Right ventricle myocardium superior (tissue), 1 donor: Measurements from ENCODE around the gene NT5C2. TPM values are rescaled to one million over a fixed set of nuclear protein-coding genes. Genes with fewer than 3 reads are reported as not detected.

Experiments used
- ATAC-seq: fragments of 200-7000 bp; cut with Tn5 transposase; one replicate; pipeline ENCODE4 v1.9.1; 2020; ENCODE audit warnings: mild to moderate bottlenecking; ENCODE audit not compliant: poor library complexity
- DNase-seq: peaks from one replicate; pipeline ENCODE4 v3.0.0-alpha.2; 2020
- intact Hi-C: fragments of 100-400 bp; cut with DNase I; formaldehyde crosslinking; loops from one replicate; pipeline ENCODE4 v1.11.2; 2022
- total RNA-seq: library from RNA; stranded (reverse); fragmentation: NEBNext Ultra II Directional; extraction: Animal tissue kit (Norgen Biotek cat#: 25700); gene quantifications from one replicate; pipeline ENCODE4 v1.2.1, GENCODE V29; 2021
- donor health status: DM: no; HTN: yes; CAD: no; lungs with severe emphysema.

NT5C2 gene
- total RNA-seq, 1 donor from 2014 or later: 46.9 TPM

DNA sequence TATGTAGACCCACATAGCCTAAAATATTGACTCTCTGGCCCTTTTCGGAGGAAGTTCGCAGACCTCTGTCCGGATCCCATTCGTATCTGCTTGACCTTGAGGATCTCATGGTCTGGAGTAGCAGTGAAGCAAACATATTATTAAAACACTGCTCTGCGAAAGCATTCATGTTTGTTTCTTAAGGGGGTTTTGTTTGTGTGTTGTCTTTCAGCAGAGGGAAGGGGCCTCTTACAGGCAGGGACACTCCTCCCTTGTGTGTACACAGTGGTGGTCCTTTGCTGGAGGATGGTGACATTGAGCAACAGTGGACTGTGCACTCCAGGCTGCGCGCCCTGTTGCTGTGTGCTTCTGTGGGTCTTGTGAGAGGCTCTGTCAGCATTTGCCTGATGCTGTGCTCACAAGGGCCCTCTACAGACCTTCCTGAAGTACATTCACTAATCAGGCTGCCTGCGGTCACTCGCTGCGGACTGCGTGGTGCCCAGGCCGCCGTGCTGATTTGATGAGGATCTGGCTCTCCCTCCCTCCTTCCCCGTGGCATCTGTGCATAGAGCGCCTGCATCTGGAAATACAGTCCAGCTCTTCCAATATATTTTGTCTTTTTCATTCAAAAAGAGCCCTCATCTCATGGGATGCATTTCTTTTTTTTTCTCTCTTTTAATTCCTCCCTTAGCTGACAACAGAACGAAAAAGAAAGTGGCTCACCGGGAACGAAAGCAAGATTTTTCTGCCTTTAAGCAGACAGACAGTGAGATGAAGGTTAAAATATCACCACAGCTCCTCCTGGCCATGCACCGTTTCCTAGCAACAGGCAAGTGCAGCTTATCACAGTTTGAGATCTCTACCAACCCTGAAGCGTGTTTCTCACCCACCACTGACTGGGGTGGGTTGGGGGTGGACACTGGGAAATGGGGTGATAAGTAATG lies 139.2 kb downstream of the NT5C2 start:
- intact Hi-C loops: no loop called here
- peak; percentile 87 for ATAC-seq
- DNase-seq: peak; percentile 75

DNA sequence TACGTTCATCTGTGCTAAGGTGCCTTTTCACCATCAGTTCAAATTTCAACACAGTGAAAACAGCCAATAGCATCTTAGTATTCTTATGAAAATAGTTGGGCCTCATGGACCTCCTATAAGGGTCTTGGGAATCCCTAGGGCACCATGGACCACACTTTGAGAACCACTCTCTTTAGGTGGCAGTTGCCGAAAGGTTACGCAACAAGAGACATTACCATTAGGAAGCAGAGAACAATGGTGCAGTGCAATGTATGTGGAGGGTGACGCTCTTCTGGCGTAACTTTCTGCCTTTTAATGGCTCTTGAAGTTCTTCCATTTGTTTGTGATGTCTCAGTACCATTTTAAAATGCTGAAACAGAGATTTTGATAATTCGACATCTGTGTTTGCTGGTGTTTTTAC lies 143.8 kb downstream of the NT5C2 start:
- no peak for DNase-seq
- intact Hi-C loops: no loop called here
- no peak for ATAC-seq

DNA sequence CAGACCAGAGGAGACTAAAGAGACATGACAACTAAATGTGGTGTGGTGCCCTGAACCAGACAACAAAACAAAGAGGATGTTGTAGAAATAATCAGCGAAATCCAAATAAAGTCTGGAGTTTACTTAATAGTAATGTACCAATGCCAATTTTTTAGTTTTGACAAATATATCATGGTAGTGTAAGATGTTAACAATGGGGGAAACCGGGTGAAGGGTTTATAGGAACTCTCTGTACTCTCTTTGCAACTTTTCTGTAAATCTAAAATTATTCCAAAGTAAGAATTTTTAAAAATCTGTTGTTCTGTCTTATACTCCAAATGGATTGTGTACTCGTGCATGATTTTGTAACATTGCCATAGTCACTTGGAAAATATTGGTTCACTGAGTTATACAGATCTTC lies 145.7 kb downstream of the NT5C2 start:
- DNase-seq (no peak), ATAC-seq (no peak)
- intact Hi-C loops: no loop called here

DNA sequence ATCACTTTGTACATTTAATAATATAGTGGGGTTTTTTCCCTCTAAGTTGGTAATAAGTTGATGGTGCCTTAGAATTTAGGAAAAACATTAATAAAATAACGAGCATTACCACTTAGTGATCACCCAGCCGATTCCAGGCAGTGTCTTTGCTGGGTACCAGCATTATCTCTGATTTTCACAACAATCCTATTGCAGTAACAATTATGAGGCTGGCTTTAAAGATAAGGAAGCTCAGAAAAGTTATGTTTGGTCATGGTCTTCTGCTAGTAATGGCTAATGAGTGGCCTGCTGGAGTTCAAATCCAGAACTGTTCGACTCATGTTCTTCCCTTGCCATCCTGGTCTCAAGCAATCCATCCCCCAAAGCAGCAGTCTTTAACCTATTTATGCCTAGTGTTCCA lies 147.1 kb downstream of the NT5C2 start:
- ATAC-seq (no peak), DNase-seq (no peak)
- intact Hi-C loops: no loop called here

DNA sequence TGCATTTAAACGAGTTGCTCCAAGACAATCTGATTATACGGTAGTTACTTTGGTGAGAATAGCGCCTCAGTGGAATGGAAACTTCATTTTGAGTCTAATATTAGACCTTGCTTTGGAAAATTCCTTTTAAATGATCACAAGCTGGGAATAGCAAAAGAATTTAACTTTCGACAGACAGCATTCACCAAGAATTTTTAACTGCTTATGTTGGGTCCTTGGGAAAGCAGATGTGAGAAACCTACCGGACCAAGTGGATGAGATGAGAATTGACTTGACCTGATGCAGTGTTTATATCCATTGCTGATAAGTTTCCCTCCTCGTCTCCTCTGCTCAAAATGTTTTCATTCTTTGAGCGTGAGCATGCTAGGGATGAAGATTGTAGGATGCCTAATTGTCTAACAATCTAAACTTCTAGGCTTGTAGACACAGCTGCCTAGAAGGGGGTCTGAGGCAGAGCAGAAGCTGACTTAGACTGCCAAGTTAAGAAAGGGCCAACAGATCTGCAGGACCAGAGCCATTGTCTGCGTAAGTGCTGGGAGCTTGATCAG lies 148.1 kb downstream of the NT5C2 start:
- ATAC-seq (no peak), DNase-seq (no peak)
- intact Hi-C loops: no loop called here

DNA sequence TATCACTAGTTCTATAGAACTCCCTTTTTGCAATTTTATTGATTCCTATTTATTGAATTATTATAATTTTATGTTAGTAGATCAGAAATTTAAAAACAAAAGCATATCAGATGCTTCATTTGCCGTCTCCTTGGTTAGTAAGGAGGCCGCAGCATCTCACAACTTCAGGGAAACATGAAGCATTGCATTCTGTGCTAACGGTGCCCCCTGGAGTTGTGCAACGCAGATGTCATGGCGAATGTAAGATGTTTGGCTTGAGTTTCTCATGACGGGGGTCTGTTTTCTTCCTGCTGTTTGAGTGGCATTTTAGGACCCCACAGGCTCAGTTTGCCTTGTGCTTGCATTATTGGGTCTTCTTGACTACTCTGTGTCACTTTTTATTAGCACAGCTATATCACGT lies 150.2 kb downstream of the NT5C2 start:
- DNase-seq (no peak), ATAC-seq (no peak)
- intact Hi-C loops: no loop called here

DNA sequence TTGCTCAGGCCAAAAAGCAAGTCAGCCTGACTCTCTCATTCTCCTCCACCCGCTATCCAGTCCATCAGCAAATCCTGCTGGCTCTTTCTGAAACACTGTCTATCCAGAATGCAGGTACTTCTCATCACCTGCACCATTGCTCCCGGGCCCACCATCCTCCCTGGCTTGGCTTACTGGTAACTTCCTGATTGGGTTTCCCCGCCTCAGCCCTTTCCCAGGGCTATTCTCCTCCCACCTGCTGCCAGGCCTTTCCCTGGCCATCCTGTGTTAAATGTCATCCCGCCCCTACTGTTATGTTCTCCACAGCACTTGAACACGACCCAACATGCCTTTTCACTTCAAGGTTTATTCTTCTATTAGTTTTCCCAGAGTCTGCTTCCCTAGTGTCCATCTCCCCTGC lies 150.9 kb downstream of the NT5C2 start:
- intact Hi-C loops: no loop called here
- DNase-seq: no peak
- no peak for ATAC-seq

DNA sequence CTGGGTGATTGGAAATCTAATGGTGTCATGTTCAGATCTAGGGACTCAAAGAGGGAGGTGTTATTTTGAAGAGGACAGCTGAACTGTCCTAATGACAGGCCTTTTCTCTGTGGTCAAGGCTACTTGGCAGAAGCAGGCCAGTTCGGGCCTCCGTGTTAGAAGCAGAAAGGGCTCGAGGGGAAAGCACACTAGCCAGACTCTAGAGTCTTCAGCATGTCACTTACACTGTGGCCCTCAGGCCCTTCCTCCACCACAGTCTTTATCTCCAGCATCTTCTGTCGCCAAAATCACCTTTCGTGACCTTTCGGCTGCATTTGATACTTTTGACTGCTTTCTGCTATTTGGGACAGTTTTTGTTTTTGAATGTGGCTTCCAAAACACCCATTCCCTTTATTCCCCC lies 151.7 kb downstream of the NT5C2 start:
- intact Hi-C loops: no loop called here
- ATAC-seq: no peak
- DNase-seq: no peak

DNA sequence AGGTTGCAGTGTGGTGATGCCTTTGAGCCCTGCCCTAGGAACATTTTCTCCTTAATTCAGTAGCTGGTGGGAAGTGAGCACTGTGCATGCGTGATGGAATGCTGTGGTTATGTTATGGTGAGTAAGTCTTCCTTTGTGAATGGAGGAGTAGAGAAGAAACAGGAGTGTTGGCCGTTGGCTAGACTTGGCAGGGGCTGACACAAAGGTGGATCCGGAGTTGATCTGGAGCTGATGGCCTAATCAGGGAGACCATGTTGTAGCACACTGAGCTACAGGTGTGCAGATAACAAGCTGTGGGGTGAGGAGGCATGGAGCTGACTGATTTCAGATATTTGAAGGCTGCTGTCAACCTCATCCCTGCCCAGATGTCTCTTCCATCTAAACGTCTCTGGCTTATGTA lies 152.7 kb downstream of the NT5C2 start:
- DNase-seq: no peak
- ATAC-seq: no peak
- intact Hi-C loops: no loop called here

DNA sequence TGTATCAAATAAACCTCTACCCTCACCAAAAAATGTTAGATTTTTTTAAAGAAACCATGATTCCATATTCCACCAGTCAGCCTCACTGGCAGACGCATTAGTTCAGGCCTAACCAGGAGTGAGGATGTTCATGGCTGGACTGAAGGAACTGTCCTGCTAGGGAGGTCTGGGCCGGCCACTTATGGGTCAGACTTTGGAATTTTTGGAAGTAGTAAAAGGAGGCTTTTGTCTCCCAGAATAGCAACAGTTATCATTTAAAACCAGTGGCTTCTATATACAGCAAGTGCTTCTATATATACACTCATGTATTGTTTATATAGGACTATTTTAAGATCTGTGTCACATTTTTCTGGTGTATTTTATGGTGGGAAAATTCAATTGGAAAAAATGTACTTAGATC lies 154.5 kb downstream of the NT5C2 start:
- intact Hi-C loops: no loop called here
- ATAC-seq: no peak
- DNase-seq: no peak

Other genes starting within 250 kb of the NT5C2 start
- not detected for gene RPEL1, start 52.6 kb upstream of the NT5C2 start, total RNA-seq
- not detected for gene INA, start 83.9 kb upstream of the NT5C2 start, total RNA-seq
- 5.4 TPM for gene PCGF6, start 157.9 kb upstream of the NT5C2 start, total RNA-seq
- 2.7 TPM for gene TAF5, start 174.7 kb upstream of the NT5C2 start, total RNA-seq
- gene ATP5MK, start 203.2 kb upstream of the NT5C2 start, total RNA-seq: 1,162 TPM
- gene PDCD11, start 203.4 kb upstream of the NT5C2 start, total RNA-seq: 10.1 TPM